Loucy (cell line): ENCODE measurements around the gene IBA57.
"Not testable (repeated sequence)": the region's sequence is repeated elsewhere in the genome, so short reads cannot be mapped to it uniquely, and the experiment has no call there.

Experiments
- H2AFZ ChIP-seq: fragments of 200-600 bp; sonication (generic); 2 replicates; pipeline ENCODE4 v1.6.0; 2016; ENCODE audit warnings: antibody characterized with exemption, mild to moderate bottlenecking, low read length, moderate library complexity
- H3F3A ChIP-seq: fragments of 200-600 bp; 2 replicates; pipeline ENCODE4 v1.6.0; 2016; ENCODE audit warnings: antibody characterized with exemption, low read depth, mild to moderate bottlenecking
- H3K27me3 ChIP-seq: fragments of 200-600 bp; sonication (generic); 2 replicates; pipeline ENCODE4 v1.6.1; 2014; ENCODE audit warnings: low read length, mild to moderate bottlenecking; ENCODE audit not compliant: insufficient read depth, poor library complexity, severe bottlenecking
- H3K36me3 ChIP-seq: fragments of 200-600 bp; sonication (generic); 2 replicates; pipeline ENCODE4 v1.6.1; 2016; ENCODE audit warnings: low read length; ENCODE audit not compliant: insufficient read depth
- H3K4me1 ChIP-seq: fragments of 200-600 bp; sonication (generic); 2 replicates; pipeline ENCODE4 v1.5.1; 2014; ENCODE audit warnings: low read length, mild to moderate bottlenecking; ENCODE audit not compliant: insufficient read depth, poor library complexity, severe bottlenecking
- H3K4me2 ChIP-seq: fragments of 200-600 bp; sonication (generic); 2 replicates; pipeline ENCODE4 v1.6.0; 2014; ENCODE audit warnings: antibody characterized with exemption, low read length, low read depth, mild to moderate bottlenecking; ENCODE audit not compliant: poor library complexity, severe bottlenecking
- H3K4me3 ChIP-seq: fragments of 200-600 bp; sonication (generic); 2 replicates; pipeline ENCODE4 v1.5.1; 2014; ENCODE audit warnings: low read length, mild to moderate bottlenecking, mixed read lengths; ENCODE audit not compliant: poor library complexity, severe bottlenecking
- H3K79me2 ChIP-seq: fragments of 200-600 bp; sonication (generic); 2 replicates; pipeline ENCODE4 v1.6.1; 2014; ENCODE audit warnings: low read length; ENCODE audit not compliant: insufficient read depth
- H3K9ac ChIP-seq: fragments of 200-600 bp; sonication (generic); 2 replicates; pipeline ENCODE4 v1.6.0; 2014; ENCODE audit warnings: mild to moderate bottlenecking, low read depth, low read length, moderate library complexity; ENCODE audit not compliant: poor library complexity, severe bottlenecking
- H3K9me2 ChIP-seq: fragments of 200-600 bp; sonication (generic); replicated peaks from 2 replicates; pipeline ENCODE4 v1.6.1; 2016; ENCODE audit warnings: low read depth, low read length, mixed read lengths
- H3K9me3 ChIP-seq: fragments of 200-600 bp; sonication (generic); 2 replicates; pipeline ENCODE4 v1.6.1; 2014; ENCODE audit warnings: mild to moderate bottlenecking, antibody characterized with exemption, low read length, low read depth; ENCODE audit not compliant: insufficient read depth
- H4K20me1 ChIP-seq: fragments of 200-600 bp; sonication (generic); 2 replicates; pipeline ENCODE4 v1.6.0; 2014; ENCODE audit warnings: antibody characterized with exemption, low read length, mild to moderate bottlenecking; ENCODE audit not compliant: insufficient read depth, poor library complexity, severe bottlenecking
- CTCF ChIP-seq: fragments of 200-600 bp; sonication (generic); conservative IDR thresholded peaks from 2 replicates; pipeline ENCODE4 v1.5.1; 2014; ENCODE audit warnings: mild to moderate bottlenecking, antibody characterized with exemption, low read length
- EZH2phosphoT487 ChIP-seq: fragments of 200-600 bp; IDR thresholded peaks from 2 replicates; pipeline ENCODE4 v1.6.1; 2018; ENCODE audit warnings: antibody characterized with exemption, mild to moderate bottlenecking, moderate library complexity, borderline replicate concordance

IBA57 gene

GRCh38 chr1:228218513-228219244 is 53.1 kb downstream of the IBA57 start:
- Histone ChIP-seq H2AFZ (no peak overlapping the region), H3K9me2 (no peaks in the 10 kb centered on the region), H3K4me2 (no peak overlapping the region), H3K79me2 (no peaks in the 10 kb centered on the region), H3K9ac (no peak overlapping the region), H4K20me1 (no peaks in the 10 kb centered on the region), H3K4me1 (no peaks in the 10 kb centered on the region), H3F3A (no peaks in the 10 kb centered on the region), H3K9me3 (no peaks in the 10 kb centered on the region), H3K27me3 (no peaks in the 10 kb centered on the region), H3K36me3 (no peaks in the 10 kb centered on the region), H3K4me3 (no peak overlapping the region)
- no peak for TF ChIP-seq EZH2phosphoT487
- TF ChIP-seq CTCF = no peak

GRCh38 chr1:228219245-228219961 is 53.8 kb downstream of the IBA57 start:
- Histone ChIP-seq H3K4me1 (no peaks in the 10 kb centered on the region), H3K9me3 (no peaks in the 10 kb centered on the region), H3F3A (no peaks in the 10 kb centered on the region), H3K4me3 (no peak overlapping the region), H2AFZ (no peak overlapping the region), H3K36me3 (no peaks in the 10 kb centered on the region), H4K20me1 (no peaks in the 10 kb centered on the region), H3K79me2 (no peaks in the 10 kb centered on the region), H3K9ac (no peak overlapping the region), H3K4me2 (no peak overlapping the region), H3K27me3 (no peaks in the 10 kb centered on the region), H3K9me2 (no peaks in the 10 kb centered on the region)
- TF ChIP-seq CTCF (no peak), EZH2phosphoT487 (no peak)

GRCh38 chr1:228219962-228220780 is 54.6 kb downstream of the IBA57 start:
- H4K20me1 ChIP-seq = no peaks in the 10 kb centered on the region
- H3F3A ChIP-seq = no peaks in the 10 kb centered on the region
- no peak overlapping the region for H3K9ac ChIP-seq
- no peaks in the 10 kb centered on the region for H3K79me2 ChIP-seq
- H3K36me3 ChIP-seq = no peaks in the 10 kb centered on the region
- no peak overlapping the region for H3K4me3 ChIP-seq
- no peaks in the 10 kb centered on the region for H3K9me2 ChIP-seq
- no peaks in the 10 kb centered on the region for H3K4me1 ChIP-seq
- H3K27me3 ChIP-seq = no peaks in the 10 kb centered on the region
- no peak for TF ChIP-seq CTCF
- no peak for TF ChIP-seq EZH2phosphoT487
- H3K4me2 ChIP-seq = no peak overlapping the region
- no peak overlapping the region for H2AFZ ChIP-seq
- H3K9me3 ChIP-seq = no peaks in the 10 kb centered on the region

- not testable (repeated sequence) for H3K4me1 ChIP-seq, H3K36me3 ChIP-seq, H3K9me3 ChIP-seq, H3K4me2 ChIP-seq, H3K9ac ChIP-seq, H3K27me3 ChIP-seq, H4K20me1 ChIP-seq, H2AFZ ChIP-seq, H3K9me2 ChIP-seq, H3K4me3 ChIP-seq, H3K79me2 ChIP-seq, H3F3A ChIP-seq
Observed at GRCh38 chr1:228221097-228221496, 55.5 kb downstream of the IBA57 start.
